Measurements from ENCODE around the gene GPAM.

The GPAM gene

DNA sequence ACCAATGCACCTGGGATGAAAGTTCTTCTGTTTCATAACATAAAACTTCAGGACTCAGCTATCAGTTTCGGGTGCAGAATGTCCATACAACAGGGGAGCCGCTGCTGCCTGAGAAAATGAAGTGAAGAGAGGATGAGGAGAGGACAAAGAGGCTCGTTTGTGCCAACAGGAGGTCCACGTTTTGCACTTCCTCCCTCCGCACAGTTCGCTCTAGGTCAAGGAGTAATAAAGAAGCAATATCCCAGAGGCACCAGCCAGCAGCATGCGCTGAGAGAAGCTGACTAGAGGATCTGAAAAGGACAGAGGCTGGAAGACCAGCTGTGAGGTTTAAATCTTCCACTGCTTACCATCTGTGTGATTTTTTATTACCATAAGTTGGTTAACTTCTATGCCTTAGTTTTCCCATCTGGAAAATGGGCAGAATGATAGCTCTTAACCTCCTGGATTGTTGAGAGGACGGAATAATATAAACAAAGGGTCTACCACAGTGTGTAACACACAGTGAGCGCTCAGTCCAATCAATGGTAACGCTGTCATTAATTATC is 709 bp downstream of the GPAM start:
- DNase-seq (ENCODE audit: low read depth) = peak; percentile 6

DNA sequence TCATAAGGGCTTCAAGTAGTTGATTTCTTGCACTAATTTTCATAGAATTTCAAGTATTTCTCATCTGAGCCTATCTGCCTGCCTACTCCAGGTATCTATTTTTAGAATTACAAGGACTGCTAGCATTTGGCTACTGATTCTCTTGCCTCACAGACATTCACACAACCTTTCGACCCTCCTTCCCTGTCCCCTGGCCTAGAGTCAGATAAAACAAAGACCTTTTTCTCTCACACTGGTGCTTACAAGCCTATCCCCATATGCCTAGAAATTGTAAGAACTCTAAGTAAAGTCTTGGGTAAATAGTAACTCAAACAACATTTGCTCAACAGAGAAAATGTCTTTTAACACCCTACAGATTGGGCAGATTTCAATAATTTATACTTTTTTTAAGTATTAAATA is 6.3 kb downstream of the GPAM start:
- DNase-seq (ENCODE audit: low read depth) = no peak

DNA sequence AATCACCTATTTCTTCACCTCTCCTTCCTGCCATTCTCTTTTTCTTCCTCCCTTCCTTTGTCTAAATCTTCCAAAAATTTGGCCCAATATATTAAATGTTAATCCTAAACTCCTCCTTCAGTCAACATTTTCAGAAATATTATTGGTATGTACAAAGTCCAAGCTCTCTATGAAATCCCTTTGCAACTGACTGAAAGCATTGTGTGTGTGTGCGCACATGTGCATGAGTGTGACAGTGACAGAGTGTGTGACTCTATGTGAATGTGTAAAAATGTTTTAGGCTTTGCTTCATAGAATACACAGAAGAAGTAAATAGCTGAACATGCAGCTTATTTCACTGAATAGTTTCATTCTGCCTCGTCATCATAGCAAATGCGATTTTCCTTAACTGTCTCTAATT is 7.0 kb downstream of the GPAM start:
- no peak for DNase-seq (ENCODE audit: low read depth)

DNA sequence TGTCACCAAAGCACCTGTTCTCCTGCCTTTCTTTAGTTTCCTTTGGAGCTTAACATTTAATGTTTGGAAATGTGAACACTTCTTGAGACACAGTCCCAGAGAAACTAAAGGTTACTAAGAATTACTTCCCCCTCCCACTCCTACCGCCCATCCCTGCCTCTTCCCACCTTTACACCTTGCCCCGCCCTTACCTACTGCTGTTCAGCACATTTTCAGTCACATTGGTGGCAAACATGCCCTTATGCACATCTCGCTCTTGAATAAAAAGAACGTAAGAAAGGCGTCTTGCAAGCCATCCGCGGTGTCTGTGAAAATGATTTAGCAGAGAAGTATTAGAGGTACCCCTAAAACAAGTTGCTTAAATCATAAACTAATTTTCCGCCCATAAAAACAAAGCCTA is 8.2 kb downstream of the GPAM start:
- DNase-seq (ENCODE audit: low read depth) = no peak

DNA sequence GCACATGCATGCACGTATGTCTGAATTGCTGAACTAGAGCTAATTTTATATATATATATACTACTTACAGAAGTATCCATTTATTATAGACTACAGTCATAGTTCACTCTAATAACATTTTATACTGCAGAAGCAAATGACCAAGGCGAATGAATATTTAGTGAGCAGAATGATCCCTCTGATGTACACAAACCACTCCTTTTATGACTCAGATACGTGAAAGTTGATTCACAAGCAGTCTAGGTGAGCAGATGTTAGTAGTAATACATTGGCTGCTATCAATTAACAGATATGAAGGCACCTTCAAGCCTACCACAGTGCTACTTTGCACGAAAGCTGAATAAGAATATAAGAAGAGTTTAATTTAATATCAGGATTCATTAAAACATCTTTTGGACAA is 10.4 kb downstream of the GPAM start:
- DNase-seq (ENCODE audit: low read depth) = no peak

GRCh38 chr10:112168733-112169132 is 14.8 kb downstream of the GPAM start:
- DNase-seq (ENCODE audit: low read depth) = no peak

GRCh38 chr10:112166800-112167199 is 16.8 kb downstream of the GPAM start:
- DNase-seq (ENCODE audit: low read depth) = no peak

DNA sequence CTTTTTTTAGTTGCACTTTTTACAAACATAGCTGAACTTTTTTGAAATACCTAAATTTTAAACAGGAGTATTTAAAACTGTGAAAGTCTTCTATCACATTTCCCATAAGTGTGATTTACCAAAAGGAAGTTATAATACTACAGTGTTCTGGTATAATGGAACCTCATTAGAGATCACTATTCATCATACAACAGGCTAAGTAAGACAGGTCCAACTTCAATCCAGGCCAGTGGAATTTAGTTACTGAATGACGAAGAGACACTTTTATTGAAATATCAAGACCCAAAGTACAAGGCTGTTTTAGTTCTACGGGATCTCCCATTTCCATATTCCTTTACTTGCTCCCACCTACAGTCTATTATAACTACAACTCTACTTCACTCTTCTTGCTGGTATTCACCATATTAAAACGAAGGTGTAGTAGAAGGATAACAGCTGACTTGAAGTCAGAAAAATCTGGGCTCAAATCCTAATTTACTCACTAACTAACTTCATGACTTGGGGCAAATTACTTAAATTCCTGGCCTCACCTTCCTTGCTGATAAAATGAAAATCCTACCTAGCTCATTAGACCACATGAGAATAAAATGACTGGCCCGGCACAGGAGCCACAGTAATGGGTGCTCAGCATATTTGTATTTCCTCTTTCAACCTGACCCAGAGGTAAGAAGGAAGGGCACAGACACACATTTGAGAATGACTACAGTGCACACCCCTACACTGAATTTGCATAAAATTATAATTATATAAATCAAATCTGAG is 21.6 kb downstream of the GPAM start:
- no peak for DNase-seq (ENCODE audit: low read depth)

- DNase-seq (ENCODE audit: low read depth) = peak; percentile 19
Observed at GRCh38 chr10:112160834-112161233, 22.7 kb downstream of the GPAM start.

- DNase-seq (ENCODE audit: low read depth) = no peak
Observed at GRCh38 chr10:112159469-112159868, 24.1 kb downstream of the GPAM start.

GRCh38 chr10:112151524-112152039 is 32.0 kb downstream of the GPAM start:
- DNase-seq (ENCODE audit: low read depth) = no peak

DNA sequence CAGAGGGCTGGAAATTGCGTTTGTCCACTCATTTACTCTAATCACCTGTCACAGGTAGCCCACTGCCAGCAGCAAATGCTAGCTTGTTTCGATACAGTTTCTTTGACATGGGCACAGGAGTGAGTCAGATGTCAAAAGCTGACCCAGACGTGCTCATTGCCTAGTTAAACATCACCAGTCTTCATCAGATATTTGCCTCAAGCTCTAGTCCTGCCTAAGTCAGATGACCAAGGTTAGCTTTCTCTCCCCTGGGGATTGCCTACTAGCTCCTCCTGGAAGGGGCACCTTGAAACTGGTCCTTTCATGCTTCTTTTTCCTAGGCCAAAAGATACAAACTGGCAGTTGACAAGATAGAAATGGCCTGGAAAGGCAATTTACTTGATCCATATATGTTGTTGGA is 35.2 kb downstream of the GPAM start:
- DNase-seq (ENCODE audit: low read depth) = no peak

DNA sequence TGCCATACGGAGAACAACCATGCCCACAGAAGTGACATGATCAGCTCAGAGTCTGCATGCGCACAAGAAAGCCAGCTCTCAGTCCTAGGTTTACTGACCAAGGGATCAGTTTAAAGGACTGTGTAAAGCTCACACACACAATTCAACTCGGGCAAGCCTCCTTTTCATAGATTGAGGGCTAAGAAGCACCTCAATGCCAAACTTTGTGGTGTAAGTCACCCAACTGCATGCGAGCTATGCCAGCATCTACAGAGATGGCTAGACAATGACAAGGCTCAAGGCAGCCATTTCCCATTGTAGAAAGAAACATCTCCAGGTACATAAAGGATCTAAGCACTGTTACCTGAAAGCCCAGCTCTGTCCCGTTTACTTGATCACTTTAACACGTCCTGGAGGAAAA is 36.8 kb downstream of the GPAM start:
- DNase-seq (ENCODE audit: low read depth) = no peak

DNA sequence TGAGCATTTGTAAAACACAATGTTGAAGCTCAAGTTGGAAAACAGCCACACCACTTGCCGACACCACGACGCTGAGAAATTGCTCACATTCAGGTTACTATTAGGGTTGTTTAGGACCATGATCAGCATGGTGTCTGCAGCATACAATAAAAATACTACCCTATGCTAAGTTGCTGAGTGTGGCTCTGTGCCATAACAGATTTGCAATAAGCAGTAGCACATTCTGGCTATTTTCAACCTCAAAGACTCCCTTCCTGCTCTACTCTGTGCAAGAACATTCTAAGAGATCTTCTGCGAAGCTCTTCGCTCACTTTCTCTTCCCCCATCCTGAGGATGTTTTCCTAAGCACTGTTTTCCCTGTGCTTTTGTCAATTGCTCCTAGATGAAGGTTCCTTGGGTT is 38.3 kb downstream of the GPAM start:
- no peak for DNase-seq (ENCODE audit: low read depth)

DNA sequence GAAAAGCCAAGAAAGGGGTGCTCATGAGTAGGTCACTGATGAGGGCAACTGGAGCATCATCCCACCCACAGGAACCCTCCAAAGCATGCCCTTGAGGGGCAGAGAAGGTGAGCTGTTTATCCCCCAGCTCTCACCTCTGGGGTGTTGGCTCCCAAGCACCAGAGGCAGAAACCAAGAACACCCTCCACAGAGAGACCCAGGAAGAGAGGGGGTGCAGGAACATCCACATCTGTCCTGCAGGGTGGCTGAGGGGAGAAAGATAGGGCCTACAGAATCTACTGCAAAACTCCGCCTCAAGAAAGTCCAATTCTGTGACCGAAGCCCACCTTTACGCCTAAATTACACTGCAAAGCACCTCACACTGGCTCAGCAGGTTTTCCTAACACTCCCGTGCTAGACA is 40.1 kb downstream of the GPAM start:
- no peak for DNase-seq (ENCODE audit: low read depth)

DNA sequence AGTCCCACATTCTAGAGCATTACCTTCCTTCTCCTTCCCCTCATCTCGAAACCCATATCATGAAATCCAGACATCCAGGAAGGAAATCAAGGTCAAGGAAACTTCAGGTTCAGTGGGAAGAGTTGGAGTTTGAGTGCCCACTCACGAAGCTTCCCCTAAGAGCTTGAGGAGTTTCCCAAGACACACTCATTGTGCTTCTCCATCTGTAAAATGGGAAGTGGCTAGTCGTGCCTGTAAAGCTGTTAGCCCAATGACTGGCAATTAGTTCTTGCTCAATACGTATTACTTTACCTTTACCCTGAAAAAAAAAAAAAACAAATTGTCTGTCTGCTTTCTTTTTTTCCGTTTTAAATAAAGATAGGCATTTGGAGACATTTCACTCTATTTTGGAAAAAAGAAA is 42.3 kb downstream of the GPAM start:
- no peak for DNase-seq (ENCODE audit: low read depth)

DNA sequence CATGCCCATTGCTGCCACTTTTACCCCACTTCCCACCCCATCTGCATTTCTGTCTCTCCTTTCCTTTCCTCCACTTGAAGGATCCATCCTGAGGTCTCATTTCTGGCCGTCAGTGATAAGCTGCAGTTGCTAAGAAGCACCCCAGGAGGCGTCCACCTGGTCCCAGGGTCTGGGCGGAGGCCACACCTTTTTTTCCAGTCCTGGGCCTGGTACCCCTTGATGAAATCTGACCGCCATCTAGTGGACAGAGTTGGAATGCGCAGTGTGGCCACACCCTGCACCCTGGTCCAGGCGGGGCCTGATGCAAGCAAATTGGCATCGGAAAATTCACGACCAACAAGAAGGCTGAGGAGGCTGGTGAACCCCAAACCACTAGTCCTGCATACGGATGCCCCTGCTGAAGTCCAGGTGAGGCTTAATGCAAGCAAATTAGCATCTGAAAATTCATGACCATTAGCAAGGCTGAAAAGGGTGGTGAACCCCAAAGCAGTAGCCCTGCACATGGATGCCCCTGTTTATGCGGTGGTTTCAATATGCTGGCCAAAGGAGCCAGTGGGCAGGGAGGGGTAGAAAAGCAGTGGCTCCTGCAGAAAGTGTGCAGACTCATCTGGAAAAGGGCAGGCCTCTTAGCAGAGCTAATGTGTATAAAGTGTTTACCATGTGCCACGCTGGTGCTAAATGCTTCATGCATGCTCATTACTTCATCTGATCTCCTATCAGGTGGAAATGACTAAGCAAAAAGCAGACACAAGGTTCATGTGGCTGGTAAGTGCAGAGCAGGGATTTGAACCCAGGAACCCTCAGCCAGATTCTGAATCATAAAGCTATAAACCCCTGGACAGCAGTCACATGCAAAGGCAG is 43.2 kb downstream of the GPAM start:
- peak; percentile 89 for DNase-seq (ENCODE audit: low read depth)

- no peak for DNase-seq (ENCODE audit: low read depth)
Observed at GRCh38 chr10:112139176-112139575, 44.4 kb downstream of the GPAM start.

GRCh38 chr10:112137154-112137987 is 46.2 kb downstream of the GPAM start:
- peak; percentile 75 for DNase-seq (ENCODE audit: low read depth)

DNA sequence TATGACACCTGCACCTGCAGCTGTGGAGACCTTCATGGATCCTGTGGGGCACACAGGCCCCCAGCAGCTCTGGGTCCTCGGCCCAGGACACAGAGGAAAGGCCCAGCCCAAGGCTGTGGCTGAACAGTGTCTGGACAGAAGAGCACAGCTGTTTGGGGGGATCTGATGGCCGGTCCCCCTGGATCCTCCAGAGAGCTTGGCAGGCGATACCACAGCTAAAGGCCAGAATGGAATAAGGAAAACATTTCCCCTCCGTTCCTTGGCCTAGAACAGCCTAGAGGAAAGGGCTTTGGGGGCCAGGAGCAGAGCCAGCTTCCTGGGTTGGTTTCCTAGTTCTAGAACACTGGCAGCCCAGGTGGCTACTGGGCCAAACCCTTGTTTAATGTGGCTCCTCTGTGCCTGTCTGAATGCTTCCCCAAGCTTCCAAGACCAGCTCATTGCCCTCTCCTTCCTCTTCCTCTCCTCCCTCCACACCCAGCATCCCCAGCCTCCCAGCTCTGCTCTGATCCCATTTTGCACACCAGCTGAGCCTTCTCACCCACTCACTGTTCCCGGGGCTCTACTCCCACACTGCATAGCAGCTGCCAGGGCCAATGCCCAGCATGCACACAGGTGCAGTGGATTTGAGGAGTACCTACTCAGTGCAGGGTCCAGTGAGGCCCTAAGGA is 46.9 kb downstream of the GPAM start:
- no peak for DNase-seq (ENCODE audit: low read depth)

DNA sequence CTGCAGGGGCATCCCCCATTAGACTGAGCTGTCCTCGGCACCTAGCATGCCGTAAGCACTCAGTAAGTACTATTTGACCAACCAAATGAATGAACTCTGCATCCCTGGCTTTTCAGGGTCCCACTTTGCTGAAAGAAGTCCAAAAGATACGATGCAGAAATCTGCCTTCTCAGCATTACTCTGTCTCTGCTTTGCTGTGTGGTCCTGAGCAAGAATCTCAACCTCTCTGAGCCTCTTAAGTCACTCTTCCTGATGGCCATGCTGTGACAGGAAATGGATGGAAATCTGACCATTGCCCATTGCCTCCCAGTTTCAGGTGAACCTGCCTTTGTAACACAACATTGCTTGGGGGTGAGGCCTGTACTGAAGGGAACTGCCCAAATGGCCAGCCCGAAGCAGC is 48.0 kb downstream of the GPAM start:
- DNase-seq (ENCODE audit: low read depth) = no peak

DNA sequence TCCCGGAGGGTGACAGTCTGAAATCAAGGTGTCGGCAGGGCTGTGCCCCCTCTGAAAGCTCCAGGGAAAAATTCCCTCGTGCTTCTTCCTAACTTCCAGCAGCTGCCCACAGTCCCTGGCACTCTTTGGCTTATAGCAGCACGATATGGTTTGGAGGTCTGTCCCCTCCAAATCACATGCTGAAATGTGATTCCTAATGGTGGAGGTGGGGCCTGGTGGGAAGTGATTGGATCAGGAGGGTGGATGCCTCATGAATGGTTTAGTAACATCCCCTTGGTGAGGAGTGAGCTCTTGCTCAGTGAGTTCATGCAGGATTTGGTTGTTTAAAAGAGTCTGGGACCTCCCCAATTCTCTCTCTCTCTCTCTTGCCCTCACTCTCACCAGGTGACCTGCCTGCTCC is 51.1 kb downstream of the GPAM start:
- DNase-seq (ENCODE audit: low read depth) = no peak

Measured in ELR (cell line).